ENCODE measurements around the gene CARD10. TPM values are rescaled to one million over a fixed set of nuclear protein-coding genes. Genes with fewer than 3 reads are reported as not detected.
A peak's percentile ranks its signal among the peaks of the same experiment; 100 is the strongest.

CARD10 gene
- total and polyA plus RNA-seq, 2 of the 13 experiments (the other 11 are each of a cell fraction or from before 2014, with no cell fraction given) = 35.2 to 55.8 TPM

DNA sequence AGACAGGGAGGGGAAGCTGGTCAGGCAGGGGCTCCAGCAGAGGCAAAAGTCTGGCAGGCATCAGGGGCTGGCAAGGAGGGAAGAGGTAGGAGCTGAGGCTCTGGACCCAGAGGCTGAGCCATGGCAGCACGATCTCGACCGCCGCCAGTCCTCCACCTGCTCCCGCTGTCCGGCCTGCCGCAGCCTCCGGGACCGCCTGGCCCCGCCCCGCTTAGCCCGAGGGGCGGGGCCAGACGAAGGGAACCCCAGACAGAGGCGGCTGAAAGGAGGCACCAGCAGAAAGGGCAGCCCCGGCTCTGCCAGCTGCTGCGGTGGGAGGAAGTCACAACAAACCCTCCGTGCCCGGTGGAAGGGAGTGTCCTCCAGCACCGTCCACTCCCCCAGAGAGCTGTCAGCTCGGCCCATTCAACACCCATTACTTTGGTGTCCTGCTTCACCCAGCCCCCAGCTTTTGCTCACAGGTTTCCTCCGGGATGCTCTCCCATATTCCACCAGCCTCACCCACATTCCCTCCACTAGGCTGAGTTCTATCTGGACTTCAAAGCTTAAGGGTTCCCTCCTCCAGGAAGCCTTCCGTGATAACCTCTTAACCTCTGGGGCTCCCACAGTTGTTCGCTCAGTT is 32.9 kb downstream of the CARD10 start, which contains the start of gene MFNG:
Gene MFNG, minus strand, starts transcription at position 161 of the 622 bp plus-strand sequence. CDS start 207 bp downstream, outside the sequence.
- Histone ChIP-seq H3K27me3 (ENCODE audit: control insufficient read depth in 1 of 2, insufficient read depth in 2 of 2, low read length in 2 of 2) (peaks cover 0 to 14% of the 10 kb centered on the region in 2 experiments; a peak in 1 of 5 replicates), H3K4me1 (ENCODE audit: insufficient read depth, low read length) (peaks cover 87% of the 10 kb centered on the region), H3K4me2 (ENCODE audit: low read depth, low read length) (peak within 1 kb of the TSS; percentile 71), H4K20me1 (ENCODE audit: insufficient read depth, low read length) (no peaks in the 10 kb centered on the region), H3K4me3 (replicated peaks in 1 of 3; ENCODE audit: insufficient read depth in 1 of 3, low read depth in 2 of 3, low read length in 3 of 3) (peak within 1 kb of the TSS in 2 of 3 experiments; percentile 30 to 60; a peak in 4 of 6 replicates), H3K9me3 (ENCODE audit: low read length) (no peaks in the 10 kb centered on the region), H3K36me3 (replicated peaks in 1 of 2; ENCODE audit: control insufficient read depth in 1 of 2, insufficient read depth in 2 of 2, low read length in 2 of 2) (peaks cover 3 to 5% of the 10 kb centered on the region in 2 experiments; a peak in 2 of 5 replicates), H2AFZ (ENCODE audit: low read length) (no peak within 1 kb of the TSS), H3K27ac (ENCODE audit: extremely low read length, insufficient read depth, low read length) (no peak within 1 kb of the TSS), H3K79me2 (ENCODE audit: insufficient read depth, low read length) (no peaks in the 10 kb centered on the region), H3K9ac (ENCODE audit: insufficient read depth, low read depth, low read length) (peak within 1 kb of the TSS; percentile 34)
- WGBS (ENCODE audit: low lambda C conversion rate) = 3% methylated on average over 11 of the region's 24 CpGs
- ChIA-PET POLR2A (interaction anchor here (1.1 to 1.8 kb wide), 4 partner anchors 14 to 75 kb away, joined by 3 to 9 read pairs (median 7); no protein-coding TSS in a partner anchor), CTCF (ENCODE audit: low intra/inter-chr PET ratio, low total read pairs) (no interaction called here)
- ATAC-seq = peak; percentile 63
- no TSS peak for BruUV-seq (replicated peaks)
- intact Hi-C loops (cut with micrococcal nuclease; ENCODE audit: unreplicated experiment) (no loop called here), in situ Hi-C loops (cut with HindIII; ENCODE audit: extremely low pct_ligation_motif_present, low pct_unique_long_range_greater_than_20kb) (no loop called here)
- peak; percentile 64 for DNase-seq (ENCODE audit: low spot score)
- no peak for FAIRE-seq
- TF ChIP-seq ZNF7 (CRISPR knock-in tag; IDR thresholded peaks at IDR 0.05) (no peak), ZNF530 (CRISPR knock-in tag; IDR thresholded peaks at IDR 0.05; ENCODE audit: low read depth) (no peak), ZMYM2 (CRISPR knock-in tag; IDR thresholded peaks at IDR 0.05) (no peak), ZNF788 (CRISPR knock-in tag; IDR thresholded peaks at IDR 0.05; ENCODE audit: borderline replicate concordance) (no peak), ZBTB20 (CRISPR knock-in tag; IDR thresholded peaks at IDR 0.05; ENCODE audit: borderline replicate concordance, low read depth) (no peak), ZNF598 (CRISPR knock-in tag; IDR thresholded peaks at IDR 0.05; ENCODE audit: borderline replicate concordance) (no peak), HNF4A (CRISPR knock-in tag; IDR thresholded peaks at IDR 0.05) (no peak), SOX6 (IDR thresholded peaks at IDR 0.05) (no peak), SOX6 (CRISPR knock-in tag; IDR thresholded peaks at IDR 0.05) (no peak), SRSF9 (IDR thresholded peaks at IDR 0.05; ENCODE audit: borderline replicate concordance, insufficient read depth, low read depth, low read length, poor library complexity, severe bottlenecking) (no peak), RAD21 (CRISPR knock-in tag; IDR thresholded peaks at IDR 0.05) (0 out of 2 replicates have a peak, but pooled peaks have one; percentile 16), NFE2 (CRISPR knock-in tag; IDR thresholded peaks at IDR 0.05) (no peak)
- TF ChIP-seq, protein P1, sequence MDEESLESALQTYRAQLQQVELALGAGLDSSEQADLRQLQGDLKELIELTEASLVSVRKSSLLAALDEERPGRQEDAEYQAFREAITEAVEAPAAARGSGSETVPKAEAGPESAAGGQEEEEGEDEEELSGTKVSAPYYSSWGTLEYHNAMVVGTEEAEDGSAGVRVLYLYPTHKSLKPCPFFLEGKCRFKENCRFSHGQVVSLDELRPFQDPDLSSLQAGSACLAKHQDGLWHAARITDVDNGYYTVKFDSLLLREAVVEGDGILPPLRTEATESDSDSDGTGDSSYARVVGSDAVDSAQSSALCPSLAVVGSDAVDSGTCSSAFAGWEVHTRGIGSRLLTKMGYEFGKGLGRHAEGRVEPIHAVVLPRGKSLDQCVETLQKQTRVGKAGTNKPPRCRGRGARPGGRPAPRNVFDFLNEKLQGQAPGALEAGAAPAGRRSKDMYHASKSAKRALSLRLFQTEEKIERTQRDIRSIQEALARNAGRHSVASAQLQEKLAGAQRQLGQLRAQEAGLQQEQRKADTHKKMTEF (CRISPR knock-in tag; IDR thresholded peaks at IDR 0.05) = no peak; the same call in 1 of the 2 replicates
- TF ChIP-seq, protein P2, sequence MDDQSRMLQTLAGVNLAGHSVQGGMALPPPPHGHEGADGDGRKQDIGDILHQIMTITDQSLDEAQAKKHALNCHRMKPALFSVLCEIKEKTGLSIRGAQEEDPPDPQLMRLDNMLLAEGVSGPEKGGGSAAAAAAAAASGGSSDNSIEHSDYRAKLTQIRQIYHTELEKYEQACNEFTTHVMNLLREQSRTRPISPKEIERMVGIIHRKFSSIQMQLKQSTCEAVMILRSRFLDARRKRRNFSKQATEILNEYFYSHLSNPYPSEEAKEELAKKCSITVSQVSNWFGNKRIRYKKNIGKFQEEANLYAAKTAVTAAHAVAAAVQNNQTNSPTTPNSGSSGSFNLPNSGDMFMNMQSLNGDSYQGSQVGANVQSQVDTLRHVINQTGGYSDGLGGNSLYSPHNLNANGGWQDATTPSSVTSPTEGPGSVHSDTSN (CRISPR knock-in tag; IDR thresholded peaks at IDR 0.05; ENCODE audit: borderline replicate concordance) = no peak
- TF ChIP-seq, protein P3, sequence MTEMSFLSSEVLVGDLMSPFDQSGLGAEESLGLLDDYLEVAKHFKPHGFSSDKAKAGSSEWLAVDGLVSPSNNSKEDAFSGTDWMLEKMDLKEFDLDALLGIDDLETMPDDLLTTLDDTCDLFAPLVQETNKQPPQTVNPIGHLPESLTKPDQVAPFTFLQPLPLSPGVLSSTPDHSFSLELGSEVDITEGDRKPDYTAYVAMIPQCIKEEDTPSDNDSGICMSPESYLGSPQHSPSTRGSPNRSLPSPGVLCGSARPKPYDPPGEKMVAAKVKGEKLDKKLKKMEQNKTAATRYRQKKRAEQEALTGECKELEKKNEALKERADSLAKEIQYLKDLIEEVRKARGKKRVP (CRISPR knock-in tag; IDR thresholded peaks at IDR 0.05) = no peak
- TF ChIP-seq, protein P4, sequence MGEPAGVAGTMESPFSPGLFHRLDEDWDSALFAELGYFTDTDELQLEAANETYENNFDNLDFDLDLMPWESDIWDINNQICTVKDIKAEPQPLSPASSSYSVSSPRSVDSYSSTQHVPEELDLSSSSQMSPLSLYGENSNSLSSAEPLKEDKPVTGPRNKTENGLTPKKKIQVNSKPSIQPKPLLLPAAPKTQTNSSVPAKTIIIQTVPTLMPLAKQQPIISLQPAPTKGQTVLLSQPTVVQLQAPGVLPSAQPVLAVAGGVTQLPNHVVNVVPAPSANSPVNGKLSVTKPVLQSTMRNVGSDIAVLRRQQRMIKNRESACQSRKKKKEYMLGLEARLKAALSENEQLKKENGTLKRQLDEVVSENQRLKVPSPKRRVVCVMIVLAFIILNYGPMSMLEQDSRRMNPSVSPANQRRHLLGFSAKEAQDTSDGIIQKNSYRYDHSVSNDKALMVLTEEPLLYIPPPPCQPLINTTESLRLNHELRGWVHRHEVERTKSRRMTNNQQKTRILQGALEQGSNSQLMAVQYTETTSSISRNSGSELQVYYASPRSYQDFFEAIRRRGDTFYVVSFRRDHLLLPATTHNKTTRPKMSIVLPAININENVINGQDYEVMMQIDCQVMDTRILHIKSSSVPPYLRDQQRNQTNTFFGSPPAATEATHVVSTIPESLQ (CRISPR knock-in tag; conservative IDR thresholded peaks at IDR 0.05) = no peak
- TF ChIP-seq, protein P5, sequence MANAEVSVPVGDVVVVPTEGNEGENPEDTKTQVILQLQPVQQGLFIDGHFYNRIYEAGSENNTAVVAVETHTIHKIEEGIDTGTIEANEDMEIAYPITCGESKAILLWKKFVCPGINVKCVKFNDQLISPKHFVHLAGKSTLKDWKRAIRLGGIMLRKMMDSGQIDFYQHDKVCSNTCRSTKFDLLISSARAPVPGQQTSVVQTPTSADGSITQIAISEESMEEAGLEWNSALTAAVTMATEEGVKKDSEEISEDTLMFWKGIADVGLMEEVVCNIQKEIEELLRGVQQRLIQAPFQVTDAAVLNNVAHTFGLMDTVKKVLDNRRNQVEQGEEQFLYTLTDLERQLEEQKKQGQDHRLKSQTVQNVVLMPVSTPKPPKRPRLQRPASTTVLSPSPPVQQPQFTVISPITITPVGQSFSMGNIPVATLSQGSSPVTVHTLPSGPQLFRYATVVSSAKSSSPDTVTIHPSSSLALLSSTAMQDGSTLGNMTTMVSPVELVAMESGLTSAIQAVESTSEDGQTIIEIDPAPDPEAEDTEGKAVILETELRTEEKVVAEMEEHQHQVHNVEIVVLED (CRISPR knock-in tag; IDR thresholded peaks at IDR 0.05; ENCODE audit: borderline replicate concordance) = no peak

All from HepG2 (cell line).